ENCODE results near the gene LRRC14B. TPM values are rescaled to one million over a fixed set of nuclear protein-coding genes. Genes with fewer than 3 reads are reported as not detected.

Gene LRRC14B
- total and polyA plus RNA-seq, 4 donors, result 0.09 TPM; not detected in 3

- H3K9ac ChIP-seq (ENCODE audit: low read depth in 1 of 2, low read length in 2 of 2), result no peak overlapping the region
These were observed 37.6 kb downstream of the LRRC14B start for GRCh38 chr5:228886-229285.

GRCh38 chr5:230711-231110, 39.4 kb downstream of the LRRC14B start:
- peaks cover 17 to 64% (median 61%) of the 10 kb centered on the region in 4 donors for H3K36me3 ChIP-seq (ENCODE audit: control insufficient read depth in 4 of 4, insufficient read depth in 3 of 4, low read depth in 1 of 4, low read length in 3 of 4)
- WGBS, result 98% methylated on average over 14 of the region's 14 CpGs
- no peak overlapping the region for H3K4me3 ChIP-seq (ENCODE audit: low read depth in 1 of 3, low read length in 3 of 3)
- H3K27ac ChIP-seq (ENCODE audit: low read depth in 1 of 2, low read length in 2 of 2), result no peak overlapping the region
- H3K27me3 ChIP-seq (ENCODE audit: control insufficient read depth in 4 of 4, insufficient read depth in 4 of 4, low read length in 3 of 4), result no peaks in the 10 kb centered on the region
- TF ChIP-seq SP1 (IDR thresholded peaks at IDR 0.05) (no peak), FOXA2 (IDR thresholded peaks at IDR 0.05) (no peak), GABPA (IDR thresholded peaks at IDR 0.05 in 1 of 2, conservative IDR thresholded peaks at IDR 0.05 in 1 of 2) (no peak), RAD21 (IDR thresholded peaks at IDR 0.05) (no peak), MAX (IDR thresholded peaks at IDR 0.05) (no peak), CTCF (IDR thresholded peaks at IDR 0.05; ENCODE audit: low read depth, low read length, missing input control) (no peak), ATF3 (IDR thresholded peaks at IDR 0.05) (no peak), FOXA1 (IDR thresholded peaks at IDR 0.05) (no peak), ZBTB33 (IDR thresholded peaks at IDR 0.05) (no peak), HNF4G (IDR thresholded peaks at IDR 0.05) (no peak), RXRA (IDR thresholded peaks at IDR 0.05) (no peak), NR2F2 (IDR thresholded peaks at IDR 0.05) (no peak), EGR1 (IDR thresholded peaks at IDR 0.05; ENCODE audit: low read depth in 2 of 2) (no peak), TAF1 (conservative IDR thresholded peaks at IDR 0.05) (no peak), YY1 (IDR thresholded peaks at IDR 0.05) (no peak)
- no peaks in the 10 kb centered on the region for H3K9me3 ChIP-seq (ENCODE audit: control insufficient read depth in 4 of 4, low read length in 3 of 4)
- no peaks in the 10 kb centered on the region for H3K4me1 ChIP-seq (ENCODE audit: control insufficient read depth in 4 of 4, insufficient read depth in 4 of 4, low read length in 3 of 4)
- DNase-seq (ENCODE audit: low spot score), result no peak
- H3K9ac ChIP-seq (ENCODE audit: low read depth in 1 of 2, low read length in 2 of 2), result no peak overlapping the region

More at GRCh38 chr5:228886-229285, 37.6 kb downstream of the LRRC14B start:
- H3K27ac ChIP-seq (ENCODE audit: low read depth in 1 of 2, low read length in 2 of 2), result no peak overlapping the region
- DNase-seq (ENCODE audit: low spot score), result no peak
- no peaks in the 10 kb centered on the region for H3K4me1 ChIP-seq (ENCODE audit: control insufficient read depth in 4 of 4, insufficient read depth in 4 of 4, low read length in 3 of 4)
- H3K36me3 ChIP-seq (ENCODE audit: control insufficient read depth in 4 of 4, insufficient read depth in 3 of 4, low read depth in 1 of 4, low read length in 3 of 4), result peaks cover 21 to 65% (median 62%) of the 10 kb centered on the region in 4 donors
- TF ChIP-seq RAD21 (IDR thresholded peaks at IDR 0.05) (no peak), REST (IDR thresholded peaks at IDR 0.05) (no peak), SP1 (IDR thresholded peaks at IDR 0.05) (no peak)
- H3K27me3 ChIP-seq (ENCODE audit: control insufficient read depth in 4 of 4, insufficient read depth in 4 of 4, low read length in 3 of 4), result no peaks in the 10 kb centered on the region
- 95% methylated on average over 3 of the region's 3 CpGs for WGBS
- H3K9me3 ChIP-seq (ENCODE audit: control insufficient read depth in 4 of 4, low read length in 3 of 4), result no peaks in the 10 kb centered on the region
- H3K4me3 ChIP-seq (ENCODE audit: low read depth in 1 of 3, low read length in 3 of 3), result no peak overlapping the region

All from liver (tissue), 9 donors.